Mesendoderm (in vitro differentiated cells): ENCODE results near the gene KRT222.

Experiments
- DNase-seq: peaks from one replicate; pipeline ENCODE4 v3.0.0; 2013
- H2AK5ac ChIP-seq: 2 replicates; pipeline ENCODE4 v1.6.1; 2013; ENCODE audit warnings: low read length, inconsistent platforms
- H2BK120ac ChIP-seq: 2 replicates; pipeline ENCODE4 v1.6.1; 2013; ENCODE audit warnings: low read depth, mild to moderate bottlenecking, low read length, moderate library complexity, mixed read lengths
- H2BK15ac ChIP-seq: replicated peaks from 2 replicates; pipeline ENCODE4 v1.6.1; 2013; ENCODE audit warnings: low read depth, mild to moderate bottlenecking, moderate library complexity
- H2BK5ac ChIP-seq: 2 replicates; pipeline ENCODE4 v1.6.1; 2013; ENCODE audit warnings: low read length, inconsistent platforms
- H3K18ac ChIP-seq: 2 replicates; pipeline ENCODE4 v1.6.1; 2013; ENCODE audit warnings: mild to moderate bottlenecking, low read length, mixed read lengths
- H3K23ac ChIP-seq: one replicate; pipeline ENCODE4 v1.6.1; 2013; ENCODE audit warnings: low read length
- H3K27ac ChIP-seq: 2 replicates; pipeline ENCODE4 v1.5.1; 2013; ENCODE audit warnings: low read depth, mild to moderate bottlenecking, inconsistent platforms, low read length, moderate library complexity
- H3K27me3 ChIP-seq: 2 replicates; pipeline ENCODE4 v1.6.1; 2013; ENCODE audit warnings: low read length, control low read depth, mild to moderate bottlenecking, inconsistent platforms; ENCODE audit not compliant: insufficient read depth, poor library complexity
- H3K36me3 ChIP-seq: 2 replicates; pipeline ENCODE4 v1.6.1; 2013; ENCODE audit warnings: low read length, inconsistent platforms; ENCODE audit not compliant: control insufficient read depth, insufficient read depth
- H3K4ac ChIP-seq: one replicate; pipeline ENCODE4 v1.6.1; 2013; ENCODE audit warnings: low read depth, mild to moderate bottlenecking, low read length, moderate library complexity
- H3K4me1 ChIP-seq: 2 replicates; pipeline ENCODE4 v1.6.1; 2013; ENCODE audit warnings: low read depth, low read length, inconsistent platforms; ENCODE audit not compliant: control insufficient read depth
- H3K4me2 ChIP-seq: 2 replicates; pipeline ENCODE4 v1.6.1; 2013; ENCODE audit warnings: low read length
- H3K4me3 ChIP-seq: 2 replicates; pipeline ENCODE4 v1.5.1; 2013; ENCODE audit warnings: mild to moderate bottlenecking, low read length
- H3K56ac ChIP-seq: one replicate; pipeline ENCODE4 v1.6.1; 2013; ENCODE audit warnings: low read length
- H3K79me1 ChIP-seq: 2 replicates; pipeline ENCODE4 v1.6.1; 2013; ENCODE audit warnings: low read length, inconsistent platforms
- H3K79me2 ChIP-seq: 2 replicates; pipeline ENCODE4 v1.6.1; 2013; ENCODE audit warnings: mild to moderate bottlenecking, low read length; ENCODE audit not compliant: control insufficient read depth, insufficient read depth
- H3K9ac ChIP-seq: 2 replicates; pipeline ENCODE4 v1.6.1; 2013; ENCODE audit warnings: low read length, inconsistent platforms
- H4K5ac ChIP-seq: one replicate; pipeline ENCODE4 v1.6.1; 2013; ENCODE audit warnings: low read length
- H4K8ac ChIP-seq: one replicate; pipeline ENCODE4 v1.6.1; 2013; ENCODE audit warnings: low read depth, mild to moderate bottlenecking, control low read depth, low read length, moderate library complexity
- WGBS: extraction: QIAGEN DNeasy Blood & Tissue Kit; methylation state at CpG from one replicate; pipeline ENCODE4 v1.1.7; 2013; ENCODE audit warnings: low lambda C conversion rate, missing lambda C conversion rate; ENCODE audit not compliant: insufficient coverage; ENCODE audit errors: extremely low coverage; 5-methylcytosine and 5-hydroxymethylcytosine counted together

Gene KRT222

DNA sequence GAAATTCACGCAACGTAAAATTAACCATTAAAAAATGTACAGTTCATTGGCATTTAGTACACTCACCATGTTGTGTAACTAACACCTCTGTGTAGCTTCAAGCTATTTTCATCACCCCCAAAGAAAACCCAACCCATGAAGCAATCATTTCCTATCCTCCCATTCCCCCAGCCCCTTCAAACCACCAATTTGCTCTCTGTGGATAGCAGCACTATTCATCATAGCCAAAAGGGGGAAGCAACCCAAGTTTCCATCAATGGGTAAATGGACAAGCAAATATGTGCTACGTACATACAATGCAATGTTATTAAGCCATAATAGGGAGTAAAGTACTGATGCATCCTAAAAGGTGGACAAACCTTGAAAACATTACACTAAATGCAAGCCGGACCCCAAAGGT, 10.9 kb upstream of the KRT222 start:
- H3K79me2 ChIP-seq = no peaks in the 10 kb centered on the region
- H2BK15ac ChIP-seq = no peak overlapping the region
- H3K23ac ChIP-seq = no peak overlapping the region
- no peak overlapping the region for H3K4me2 ChIP-seq
- WGBS = no CpG with 5 or more reads among the region's 4 CpGs
- H3K56ac ChIP-seq = no peak overlapping the region
- no peak overlapping the region for H2BK120ac ChIP-seq
- DNase-seq = no peak
- H2BK5ac ChIP-seq = no peak overlapping the region
- H3K4me1 ChIP-seq = no peaks in the 10 kb centered on the region
- no peak overlapping the region for H3K4me3 ChIP-seq
- H4K8ac ChIP-seq = no peak overlapping the region
- no peak overlapping the region for H3K27ac ChIP-seq
- H3K27me3 ChIP-seq = no peaks in the 10 kb centered on the region
- H3K4ac ChIP-seq = no peak overlapping the region
- H4K5ac ChIP-seq = no peak overlapping the region
- H3K9ac ChIP-seq = no peak overlapping the region
- H3K79me1 ChIP-seq = no peaks in the 10 kb centered on the region
- H3K36me3 ChIP-seq = no peaks in the 10 kb centered on the region
- H3K18ac ChIP-seq = no peak overlapping the region
- H2AK5ac ChIP-seq = no peak overlapping the region

DNA sequence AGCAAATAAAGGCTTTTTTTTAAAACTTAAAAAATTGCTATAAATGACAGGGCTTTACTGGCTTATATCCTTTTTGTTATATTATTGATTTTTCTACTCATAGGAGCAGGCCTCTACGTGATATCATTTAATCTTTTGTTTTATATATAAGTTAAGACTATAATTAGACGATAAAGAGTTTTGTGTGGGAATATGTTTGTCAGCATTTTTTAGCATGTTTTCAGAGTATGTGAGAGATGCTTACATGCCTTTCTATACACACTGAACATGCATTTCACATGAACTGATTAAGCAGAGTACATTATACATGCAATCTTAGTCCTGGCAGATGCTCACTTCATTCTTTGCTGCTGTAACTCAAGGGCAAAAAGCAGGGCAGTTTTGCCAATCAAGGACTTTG, 7.7 kb upstream of the KRT222 start:
- no peak for DNase-seq
- H3K36me3 ChIP-seq = no peaks in the 10 kb centered on the region
- no peak overlapping the region for H2BK5ac ChIP-seq
- H2AK5ac ChIP-seq = no peak overlapping the region
- no peak overlapping the region for H3K9ac ChIP-seq
- no peak overlapping the region for H2BK120ac ChIP-seq
- no peak overlapping the region for H3K23ac ChIP-seq
- no peaks in the 10 kb centered on the region for H3K27me3 ChIP-seq
- H2BK15ac ChIP-seq = no peak overlapping the region
- H3K4me1 ChIP-seq = no peaks in the 10 kb centered on the region
- H3K4ac ChIP-seq = no peak overlapping the region
- H3K56ac ChIP-seq = no peak overlapping the region
- no peak overlapping the region for H4K5ac ChIP-seq
- 100% methylated on average over 1 of the region's 2 CpGs for WGBS
- H3K4me2 ChIP-seq = no peak overlapping the region
- no peak overlapping the region for H3K27ac ChIP-seq
- H3K79me2 ChIP-seq = no peaks in the 10 kb centered on the region
- H3K18ac ChIP-seq = no peak overlapping the region
- no peak overlapping the region for H4K8ac ChIP-seq
- H3K4me3 ChIP-seq = no peak overlapping the region
- H3K79me1 ChIP-seq = no peaks in the 10 kb centered on the region

DNA sequence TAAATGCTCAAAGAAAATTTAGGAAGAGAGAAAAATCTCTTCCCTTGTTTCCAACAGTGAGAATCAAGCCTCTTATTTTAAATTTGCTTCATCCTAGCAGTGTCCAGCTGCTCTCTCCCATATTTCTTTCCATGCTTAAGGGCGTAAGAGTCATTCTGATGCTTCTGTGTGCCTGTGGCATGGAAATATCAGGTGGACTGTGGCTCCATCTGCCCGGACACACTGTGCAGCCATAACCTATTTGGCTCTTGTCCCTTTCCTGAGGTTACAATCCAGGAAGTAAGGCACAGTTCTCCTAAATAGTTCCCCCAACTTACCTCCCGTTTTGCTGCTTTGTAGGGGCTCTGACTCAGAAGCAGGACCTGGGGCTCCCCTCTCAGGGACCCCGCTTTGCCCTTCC, 6.3 kb upstream of the KRT222 start:
- H3K23ac ChIP-seq = no peak overlapping the region
- no peaks in the 10 kb centered on the region for H3K4me1 ChIP-seq
- H2BK5ac ChIP-seq = no peak overlapping the region
- H3K79me2 ChIP-seq = no peaks in the 10 kb centered on the region
- no peak overlapping the region for H4K5ac ChIP-seq
- no peak for DNase-seq
- H2BK15ac ChIP-seq = no peak overlapping the region
- H3K18ac ChIP-seq = no peak overlapping the region
- H3K56ac ChIP-seq = no peak overlapping the region
- no peaks in the 10 kb centered on the region for H3K27me3 ChIP-seq
- no peak overlapping the region for H3K27ac ChIP-seq
- no peak overlapping the region for H2AK5ac ChIP-seq
- H3K79me1 ChIP-seq = no peaks in the 10 kb centered on the region
- no peak overlapping the region for H2BK120ac ChIP-seq
- no peak overlapping the region for H3K4me3 ChIP-seq
- H4K8ac ChIP-seq = no peak overlapping the region
- H3K36me3 ChIP-seq = no peaks in the 10 kb centered on the region
- H3K9ac ChIP-seq = no peak overlapping the region
- WGBS = no CpG with 5 or more reads among the region's 4 CpGs
- no peak overlapping the region for H3K4me2 ChIP-seq
- H3K4ac ChIP-seq = no peak overlapping the region

DNA sequence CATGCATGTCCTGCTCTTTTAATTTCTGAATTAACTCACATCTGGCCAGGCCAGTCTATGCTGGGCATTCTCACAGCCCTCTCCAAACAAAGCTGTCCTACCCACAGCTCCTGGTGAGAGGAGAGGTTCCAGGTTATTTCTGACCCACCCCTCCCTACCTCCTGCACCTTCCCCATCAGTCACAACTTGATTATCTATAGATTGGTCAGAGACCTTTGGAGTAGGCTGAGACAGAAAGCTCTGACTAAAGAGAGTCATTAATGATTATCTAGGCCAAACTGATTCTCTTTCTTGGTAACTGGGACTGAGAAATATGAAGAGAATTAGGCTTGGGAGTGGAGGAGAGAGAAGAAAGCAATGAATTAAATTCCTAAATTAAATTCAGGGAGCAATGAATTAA, 1.4 kb upstream of the KRT222 start:
- no peak overlapping the region for H3K27ac ChIP-seq
- H3K56ac ChIP-seq = no peak overlapping the region
- no peaks in the 10 kb centered on the region for H3K36me3 ChIP-seq
- H3K79me1 ChIP-seq = no peaks in the 10 kb centered on the region
- H4K5ac ChIP-seq = no peak overlapping the region
- no peak overlapping the region for H2BK15ac ChIP-seq
- H2AK5ac ChIP-seq = no peak overlapping the region
- H3K18ac ChIP-seq = no peak overlapping the region
- H4K8ac ChIP-seq = no peak overlapping the region
- H2BK120ac ChIP-seq = no peak overlapping the region
- H3K4me2 ChIP-seq = no peak overlapping the region
- DNase-seq = no peak
- no peak overlapping the region for H3K23ac ChIP-seq
- H3K27me3 ChIP-seq = no peaks in the 10 kb centered on the region
- H3K4ac ChIP-seq = no peak overlapping the region
- H2BK5ac ChIP-seq = no peak overlapping the region
- H3K4me1 ChIP-seq = no peaks in the 10 kb centered on the region
- H3K4me3 ChIP-seq = no peak overlapping the region
- H3K79me2 ChIP-seq = no peaks in the 10 kb centered on the region
- no peak overlapping the region for H3K9ac ChIP-seq

DNA sequence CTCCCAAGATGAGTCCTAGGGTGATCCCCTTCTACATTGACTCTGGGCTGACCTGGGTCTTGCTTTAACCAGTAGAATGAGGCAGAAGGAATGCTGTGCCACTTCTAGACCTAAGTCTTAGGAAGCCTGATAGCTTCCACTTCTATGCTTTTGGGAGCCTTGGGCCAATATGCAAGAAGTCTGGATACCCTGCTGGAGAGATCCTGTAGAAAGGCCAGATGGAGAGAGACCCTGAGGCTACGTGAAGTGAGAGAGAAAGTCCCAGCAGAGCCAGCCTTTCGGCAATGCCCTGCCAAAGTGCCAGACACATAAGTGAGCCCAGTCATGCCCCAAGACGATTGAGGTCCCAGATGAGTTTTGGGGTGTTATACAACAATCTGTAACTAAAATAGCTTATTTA, 1.7 kb downstream of the KRT222 start:
- Histone ChIP-seq H3K79me1 (no peaks in the 10 kb centered on the region), H3K56ac (no peak overlapping the region), H3K4ac (no peak overlapping the region), H2BK120ac (no peak overlapping the region), H3K18ac (no peak overlapping the region), H3K4me3 (no peak overlapping the region), H3K36me3 (no peaks in the 10 kb centered on the region), H3K27ac (no peak overlapping the region), H3K79me2 (no peaks in the 10 kb centered on the region), H3K23ac (no peak overlapping the region), H4K5ac (no peak overlapping the region), H3K27me3 (no peaks in the 10 kb centered on the region), H3K9ac (no peak overlapping the region), H2BK5ac (no peak overlapping the region), H4K8ac (no peak overlapping the region), H3K4me1 (no peaks in the 10 kb centered on the region), H2BK15ac (no peak overlapping the region), H2AK5ac (no peak overlapping the region), H3K4me2 (no peak overlapping the region)
- DNase-seq = peak; percentile 55
- WGBS = no CpG with 5 or more reads among the region's 3 CpGs

DNA sequence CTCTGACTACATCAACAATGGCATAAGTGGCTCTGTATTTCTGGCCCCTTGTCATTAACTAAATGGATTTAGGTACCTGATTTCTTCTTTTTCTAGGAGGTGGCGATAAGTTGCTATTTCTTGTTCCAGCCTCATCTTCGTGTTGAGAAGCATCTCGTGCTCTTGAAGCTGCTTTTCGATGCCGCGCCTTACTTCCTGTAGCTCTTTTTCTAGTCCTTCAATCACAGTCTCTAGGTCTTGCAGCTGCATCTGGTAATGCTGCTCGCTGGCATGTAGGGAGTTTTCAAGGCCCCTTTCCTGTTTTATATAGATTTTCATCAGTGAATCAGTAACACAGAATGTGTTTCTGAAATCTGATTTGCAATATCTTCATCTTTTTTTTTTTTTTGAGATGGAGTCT, 5.1 kb downstream of the KRT222 start:
- H2BK5ac ChIP-seq = no peak overlapping the region
- no peak overlapping the region for H3K23ac ChIP-seq
- no peaks in the 10 kb centered on the region for H3K79me2 ChIP-seq
- no peak overlapping the region for H3K4me3 ChIP-seq
- H3K4me2 ChIP-seq = no peak overlapping the region
- H3K27ac ChIP-seq = no peak overlapping the region
- H3K56ac ChIP-seq = no peak overlapping the region
- H2BK120ac ChIP-seq = no peak overlapping the region
- WGBS = no CpG with 5 or more reads among the region's 7 CpGs
- no peak overlapping the region for H3K18ac ChIP-seq
- H3K4ac ChIP-seq = no peak overlapping the region
- H3K4me1 ChIP-seq = no peaks in the 10 kb centered on the region
- H2BK15ac ChIP-seq = no peak overlapping the region
- no peaks in the 10 kb centered on the region for H3K36me3 ChIP-seq
- H4K5ac ChIP-seq = no peak overlapping the region
- H3K79me1 ChIP-seq = no peaks in the 10 kb centered on the region
- no peak overlapping the region for H3K9ac ChIP-seq
- DNase-seq = no peak
- H4K8ac ChIP-seq = no peak overlapping the region
- no peaks in the 10 kb centered on the region for H3K27me3 ChIP-seq
- no peak overlapping the region for H2AK5ac ChIP-seq
